Measurements from ENCODE around the gene ARF6.
"Not testable (repeated sequence)": the region's sequence is repeated elsewhere in the genome, so short reads cannot be mapped to it uniquely, and the experiment has no call there.

Gene ARF6

DNA sequence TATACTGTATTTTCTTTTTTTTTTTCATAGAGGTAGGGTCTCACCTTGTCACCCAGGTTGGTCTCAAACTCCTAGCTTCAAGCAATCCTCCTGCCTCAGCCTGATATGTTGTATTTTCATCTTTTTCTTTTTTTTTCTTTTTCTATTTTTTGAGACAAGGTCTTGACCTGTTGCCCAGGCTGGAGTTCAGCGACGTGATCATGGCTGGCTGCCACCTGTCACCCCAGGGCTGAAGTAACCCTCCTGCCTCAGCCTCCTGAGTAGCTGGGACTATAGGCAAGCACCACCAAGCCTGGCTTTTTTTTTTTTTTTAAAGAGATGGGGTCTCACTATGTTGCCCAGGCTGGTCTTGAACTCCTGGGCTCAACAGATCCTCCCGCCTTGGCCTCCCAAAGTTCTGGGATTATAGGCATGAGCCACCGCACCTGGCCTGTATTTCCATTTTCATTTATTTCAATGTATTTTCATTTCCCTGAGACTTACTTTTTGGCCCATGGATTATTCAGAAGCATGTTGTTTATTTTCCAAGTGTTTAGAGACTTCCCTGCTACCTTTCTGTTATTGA lies 16.2 kb upstream of the ARF6 start:
- DNase-seq (ENCODE audit: low read depth), result no peak

DNA sequence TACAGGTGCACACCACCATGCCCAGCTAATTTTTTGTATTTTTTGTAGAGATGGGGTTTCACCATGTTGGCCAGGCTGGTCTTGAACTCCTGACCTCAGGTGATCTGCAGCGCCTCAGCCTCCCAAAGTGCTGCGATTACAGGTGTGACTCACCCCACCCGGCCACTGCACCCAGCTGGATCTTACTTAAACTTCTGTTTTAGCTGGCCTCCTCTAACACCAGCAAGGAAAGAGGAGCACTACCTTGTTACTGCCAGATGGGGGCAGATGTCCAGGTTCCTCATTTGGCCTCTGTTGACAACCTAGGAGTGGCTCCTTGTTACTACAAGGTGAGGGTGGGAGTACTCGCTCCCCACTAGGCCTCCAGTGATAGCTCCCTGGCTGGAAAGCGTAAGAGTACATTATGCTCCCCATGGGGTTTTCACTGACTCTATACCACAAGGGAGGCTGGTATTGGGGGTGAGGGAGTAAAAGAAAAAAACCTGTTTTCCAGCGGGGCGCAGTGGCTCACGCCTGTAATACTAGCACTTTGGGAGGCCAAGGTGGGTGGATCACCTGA lies 13.2 kb upstream of the ARF6 start:
- peak; percentile 68 for DNase-seq (ENCODE audit: low read depth)

DNA sequence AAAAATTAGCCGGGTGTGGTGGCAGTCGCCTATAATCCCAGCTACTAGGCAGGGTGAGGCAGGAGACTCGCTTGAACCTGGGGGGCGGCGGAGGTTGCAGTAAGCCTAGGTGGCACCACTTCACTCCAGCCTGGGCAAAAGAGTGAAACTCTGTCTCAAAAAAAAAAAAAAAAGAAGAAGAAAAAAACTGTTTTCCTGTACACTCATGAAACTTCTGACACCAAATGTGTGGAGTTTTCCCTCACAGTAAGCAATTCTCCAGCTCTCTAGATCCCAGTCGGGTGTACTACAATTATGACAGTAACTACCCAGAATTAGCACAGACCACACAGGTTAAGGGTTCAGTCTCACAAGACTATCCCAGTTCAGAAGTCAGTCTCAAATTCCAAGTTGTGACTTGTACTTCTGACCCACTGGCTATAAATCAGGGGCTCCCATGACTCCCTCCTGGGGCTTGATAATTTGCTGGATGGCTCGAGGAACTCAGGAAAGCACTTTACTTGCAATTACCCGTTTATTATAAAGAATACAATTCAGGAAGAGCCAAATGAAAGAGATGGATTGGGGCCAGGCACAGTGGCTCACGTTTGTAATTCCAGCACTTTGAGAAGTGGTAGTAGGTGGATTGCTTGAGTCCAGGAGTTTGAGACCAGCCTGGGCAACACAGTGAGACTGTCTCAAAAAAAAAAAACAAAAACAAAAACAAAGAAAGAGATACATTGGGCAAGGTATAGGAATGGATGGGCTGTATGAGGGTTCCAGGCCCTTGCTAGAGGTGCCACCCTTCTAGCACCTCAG lies 12.4 kb upstream of the ARF6 start:
- DNase-seq (ENCODE audit: low read depth), result peak; percentile 18

DNA sequence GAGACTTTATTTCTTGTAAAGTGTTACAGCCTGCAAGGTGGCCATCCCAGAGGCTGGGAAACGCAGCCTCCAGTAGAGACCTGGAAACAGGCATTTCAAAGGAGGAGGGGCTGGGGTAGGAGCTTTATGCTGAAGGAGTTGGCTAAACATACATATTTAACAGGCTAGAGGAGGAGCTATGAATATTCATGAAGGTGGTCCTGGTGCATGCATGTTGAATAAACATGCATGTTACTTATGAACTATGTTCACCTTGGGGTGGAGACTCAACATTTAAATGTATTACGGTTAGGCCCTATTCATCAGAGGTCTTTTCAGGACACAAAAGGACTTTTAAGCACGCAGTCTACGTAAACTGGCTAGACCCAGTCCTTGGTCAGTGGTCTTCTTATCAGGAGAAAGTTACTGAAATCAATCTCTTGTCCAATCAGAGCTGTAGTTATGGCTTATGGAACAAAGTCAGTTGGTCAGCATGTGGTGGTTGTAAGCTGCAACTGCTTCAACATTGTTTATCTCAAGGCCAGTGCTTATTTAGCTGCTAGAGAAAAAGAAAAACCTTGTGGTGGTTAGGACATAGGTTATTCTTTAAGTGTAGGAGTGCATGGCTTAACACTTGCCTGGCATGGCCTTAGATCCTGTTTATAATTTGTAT lies 11.4 kb upstream of the ARF6 start:
- DNase-seq (ENCODE audit: low read depth), result peak; percentile 22

DNA sequence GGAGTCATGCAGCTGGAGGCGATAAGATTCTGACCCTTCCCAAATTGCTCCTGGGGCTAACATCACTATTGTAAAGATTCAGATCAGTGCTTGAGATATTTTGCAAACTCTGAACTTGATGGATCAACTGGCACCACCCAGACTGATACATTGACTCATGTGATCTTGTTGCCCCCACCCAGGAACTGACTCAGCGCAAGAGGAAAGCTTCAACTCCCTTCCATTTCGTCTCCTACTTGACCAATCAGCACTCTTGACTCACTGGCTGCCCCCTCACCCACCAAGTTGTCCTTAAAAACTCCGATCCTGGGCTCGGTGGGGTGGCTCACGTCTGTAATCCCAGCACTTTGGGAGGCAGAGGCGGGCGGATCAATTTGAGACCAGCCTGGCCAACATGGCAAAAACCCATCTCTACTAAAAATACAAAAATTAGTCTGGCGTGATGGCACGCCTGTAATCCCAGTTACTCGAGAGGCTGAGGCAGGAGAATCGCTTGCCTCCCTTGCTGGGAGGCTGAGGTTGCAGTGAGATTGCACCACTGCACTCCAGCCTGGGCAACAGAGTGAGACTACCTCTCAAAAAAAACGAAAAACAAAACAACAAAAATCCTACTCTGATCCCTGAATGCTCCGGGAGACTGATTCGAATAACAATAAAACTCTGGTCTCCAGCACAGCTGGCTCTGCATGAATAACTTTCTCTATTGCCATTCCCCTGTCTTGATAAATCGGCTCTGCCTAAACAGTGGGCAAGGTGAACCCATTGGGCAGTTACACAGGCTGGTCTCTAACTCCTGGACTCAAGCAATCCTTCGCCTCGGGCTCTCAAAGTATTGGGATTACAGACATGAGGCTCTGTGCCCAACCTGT lies 9.8 kb upstream of the ARF6 start:
- DNase-seq (ENCODE audit: low read depth), result peak; percentile 73

DNA sequence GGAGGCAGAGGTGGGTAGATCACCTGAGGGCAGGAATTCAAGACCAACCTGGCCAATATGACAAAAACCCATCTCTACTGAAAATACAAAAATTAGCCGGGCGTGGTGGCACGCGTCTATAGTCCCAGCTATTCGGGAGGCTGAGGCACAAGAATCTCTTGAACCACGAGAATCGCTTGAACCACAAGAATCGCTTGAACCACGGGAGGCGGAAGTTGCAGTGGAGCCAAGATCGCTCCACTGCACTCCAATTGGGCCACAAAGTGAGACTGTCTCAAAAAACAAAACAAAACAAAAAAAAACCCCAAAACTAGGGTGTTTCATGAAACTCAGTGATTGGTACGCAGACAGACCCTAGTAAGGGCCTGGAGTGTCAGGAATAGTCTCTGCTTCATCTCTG lies 6.4 kb upstream of the ARF6 start:
- no peak for DNase-seq (ENCODE audit: low read depth)

DNA sequence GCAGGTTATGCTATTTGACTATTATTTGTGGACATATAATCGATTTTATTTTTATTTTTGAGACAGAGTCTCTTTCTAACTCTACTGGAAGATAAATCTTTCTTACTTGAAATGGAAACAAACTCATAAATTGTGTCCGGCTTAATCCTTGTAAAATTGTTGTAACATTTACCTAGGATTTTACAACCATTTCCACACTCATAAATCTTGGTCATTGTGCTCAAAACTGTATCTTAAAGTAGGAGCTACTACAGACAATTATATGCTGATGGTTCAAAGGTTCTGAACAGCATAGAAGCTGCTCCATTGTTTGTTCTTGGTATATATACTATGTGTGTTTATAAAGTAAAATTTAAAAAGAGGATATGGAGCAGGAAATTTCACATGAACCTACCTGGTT lies 4.6 kb upstream of the ARF6 start:
- DNase-seq (ENCODE audit: low read depth), result no peak

DNA sequence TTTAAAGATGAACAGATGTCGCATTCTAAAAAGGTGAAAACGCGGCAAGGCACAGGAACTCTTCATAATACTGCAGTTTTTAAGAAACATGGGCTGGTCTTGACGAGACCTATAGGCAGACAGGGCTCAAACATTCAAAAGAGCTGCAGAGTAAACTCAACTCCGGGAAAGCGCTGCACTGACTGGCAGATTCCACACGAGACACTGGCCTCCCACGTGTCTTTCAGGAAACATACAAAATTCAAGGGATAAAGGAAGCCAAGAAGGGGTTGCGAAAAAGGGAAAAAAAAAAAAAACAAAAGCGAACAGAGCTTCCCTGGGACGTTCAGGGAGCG lies 614 bp upstream of the ARF6 start:
- DNase-seq (ENCODE audit: low read depth), result peak; percentile 93

DNA sequence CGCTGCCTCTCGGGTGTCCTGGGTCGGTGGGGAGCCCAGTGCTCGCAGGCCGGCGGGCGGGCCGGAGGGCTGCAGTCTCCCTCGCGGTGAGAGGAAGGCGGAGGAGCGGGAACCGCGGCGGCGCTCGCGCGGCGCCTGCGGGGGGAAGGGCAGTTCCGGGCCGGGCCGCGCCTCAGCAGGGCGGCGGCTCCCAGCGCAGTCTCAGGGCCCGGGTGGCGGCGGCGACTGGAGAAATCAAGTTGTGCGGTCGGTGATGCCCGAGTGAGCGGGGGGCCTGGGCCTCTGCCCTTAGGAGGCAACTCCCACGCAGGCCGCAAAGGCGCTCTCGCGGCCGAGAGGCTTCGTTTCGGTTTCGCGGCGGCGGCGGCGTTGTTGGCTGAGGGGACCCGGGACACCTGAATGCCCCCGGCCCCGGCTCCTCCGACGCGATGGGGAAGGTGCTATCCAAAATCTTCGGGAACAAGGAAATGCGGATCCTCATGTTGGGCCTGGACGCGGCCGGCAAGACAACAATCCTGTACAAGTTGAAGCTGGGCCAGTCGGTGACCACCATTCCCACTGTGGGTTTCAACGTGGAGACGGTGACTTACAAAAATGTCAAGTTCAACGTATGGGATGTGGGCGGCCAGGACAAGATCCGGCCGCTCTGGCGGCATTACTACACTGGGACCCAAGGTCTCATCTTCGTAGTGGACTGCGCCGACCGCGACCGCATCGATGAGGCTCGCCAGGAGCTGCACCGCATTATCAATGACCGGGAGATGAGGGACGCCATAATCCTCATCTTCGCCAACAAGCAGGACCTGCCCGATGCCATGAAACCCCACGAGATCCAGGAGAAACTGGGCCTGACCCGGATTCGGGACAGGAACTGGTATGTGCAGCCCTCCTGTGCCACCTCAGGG lies 679 bp downstream of the ARF6 start:
- peak; percentile 59 for DNase-seq (ENCODE audit: low read depth)

DNA sequence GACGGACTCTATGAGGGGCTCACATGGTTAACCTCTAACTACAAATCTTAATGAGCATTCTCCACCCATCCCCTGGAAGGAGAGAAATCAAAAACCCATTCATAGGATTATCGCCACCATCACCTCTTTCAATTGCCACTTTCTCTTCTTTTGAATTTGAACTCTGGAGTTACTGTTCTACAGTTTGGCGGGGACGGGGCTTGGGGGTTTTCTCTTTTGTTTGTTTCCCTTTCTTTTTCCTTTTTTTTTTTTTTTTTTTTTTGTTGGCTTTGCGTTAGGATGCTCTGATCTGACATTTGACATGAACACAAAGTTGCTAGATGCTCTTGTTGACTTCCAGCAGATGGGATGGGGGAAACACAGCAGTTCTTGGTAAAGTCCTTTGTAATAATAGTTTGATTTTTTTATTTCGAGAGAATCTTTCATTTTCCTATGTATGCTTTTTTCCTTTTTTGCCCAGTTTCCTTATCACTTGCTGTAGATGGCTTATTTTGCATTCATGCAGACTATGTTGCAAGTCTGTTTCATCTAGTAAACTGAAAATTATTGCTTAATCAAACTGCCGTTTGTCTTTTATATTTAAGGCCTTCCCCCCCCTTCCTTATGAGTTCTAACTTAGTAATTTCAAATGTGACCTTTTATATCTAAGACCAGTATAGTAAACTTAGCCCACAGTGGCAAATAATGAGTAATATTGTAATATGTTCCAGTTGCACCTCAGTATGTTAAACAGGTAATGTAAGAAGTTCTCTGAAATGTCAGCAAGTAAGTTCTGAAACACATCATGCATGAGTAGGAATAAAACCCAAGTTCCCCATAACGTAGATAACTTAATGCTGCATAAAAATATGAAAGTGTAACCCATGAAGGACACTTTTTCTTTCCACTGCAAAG lies 1.6 kb downstream of the ARF6 start:
- not testable (repeated sequence) for DNase-seq (ENCODE audit: low read depth)

DNA sequence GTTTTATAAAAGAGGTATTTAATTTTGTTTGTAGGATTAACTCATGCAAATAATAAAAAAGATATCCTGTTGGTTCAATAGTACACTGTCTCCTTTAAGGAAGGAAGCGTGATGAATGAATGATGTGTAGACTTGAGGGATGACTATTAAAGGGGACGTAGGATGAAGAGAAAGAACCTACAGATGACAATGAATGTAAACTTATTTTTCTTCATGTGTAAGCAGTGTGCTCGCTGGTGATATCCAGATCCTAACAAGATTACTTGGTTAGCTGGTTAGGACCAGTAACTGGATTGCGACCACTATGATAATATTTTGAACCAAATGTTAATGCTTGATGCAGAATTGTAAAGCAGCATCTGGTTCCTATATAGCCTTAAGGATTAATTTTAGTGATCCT lies 2.6 kb downstream of the ARF6 start:
- peak; percentile 31 for DNase-seq (ENCODE audit: low read depth)

DNA sequence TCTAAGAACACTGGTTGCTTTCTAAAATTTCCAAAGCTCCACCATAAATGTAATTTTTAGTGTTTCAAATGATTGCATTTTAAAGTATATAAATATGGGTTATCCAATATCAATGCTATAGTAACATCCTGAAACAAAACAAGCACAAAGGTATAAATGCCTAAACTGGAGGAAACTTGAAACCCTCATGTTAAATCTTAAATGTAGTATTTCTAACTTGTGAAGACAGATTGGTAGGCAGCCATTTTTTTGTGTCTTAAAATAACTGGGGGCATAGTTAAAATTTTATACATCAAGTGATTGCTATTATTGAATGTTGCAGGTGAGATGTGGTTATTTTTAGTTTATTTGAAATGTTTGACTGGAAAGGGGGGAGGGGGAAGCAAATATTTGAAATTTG lies 3.4 kb downstream of the ARF6 start:
- not testable (repeated sequence) for DNase-seq (ENCODE audit: low read depth)

DNA sequence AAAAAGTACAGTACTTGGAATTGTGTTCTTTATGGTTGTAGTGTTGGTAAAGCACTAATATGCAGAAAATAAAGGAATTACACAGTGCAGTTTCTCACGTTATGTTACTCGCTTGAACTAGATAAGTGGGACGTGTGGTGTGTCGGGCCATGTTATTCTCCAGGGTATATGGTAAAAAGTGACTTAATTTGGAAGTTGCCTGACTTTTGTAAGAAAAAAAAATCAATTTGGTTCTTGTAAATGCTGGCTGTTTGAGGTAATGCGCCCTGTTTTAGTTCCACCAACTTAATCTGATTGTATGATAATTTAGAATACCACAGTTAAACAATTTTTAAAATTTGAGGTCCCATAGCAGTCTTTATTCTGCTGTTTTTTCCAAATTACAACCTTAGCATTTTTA lies 4.1 kb downstream of the ARF6 start:
- no peak for DNase-seq (ENCODE audit: low read depth)

DNA sequence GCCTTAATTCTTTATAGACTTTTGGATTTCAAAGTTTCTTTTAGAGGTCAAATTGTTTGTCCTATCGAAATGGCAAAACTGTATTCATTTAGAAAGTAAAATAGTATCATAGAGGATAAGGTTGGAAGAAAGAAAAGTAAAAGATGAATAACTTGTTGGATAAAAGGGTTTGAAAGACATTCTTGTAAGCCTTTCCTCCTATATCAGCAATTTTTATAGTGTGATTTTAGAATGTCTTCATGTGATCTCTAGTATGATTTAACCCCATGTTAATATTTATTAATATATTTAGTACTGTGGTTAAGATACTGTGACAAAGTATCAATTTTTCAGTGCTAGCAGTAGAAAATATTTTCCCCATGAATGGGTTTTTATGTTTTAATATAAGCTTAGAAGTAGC lies 4.5 kb downstream of the ARF6 start:
- no peak for DNase-seq (ENCODE audit: low read depth)

DNA sequence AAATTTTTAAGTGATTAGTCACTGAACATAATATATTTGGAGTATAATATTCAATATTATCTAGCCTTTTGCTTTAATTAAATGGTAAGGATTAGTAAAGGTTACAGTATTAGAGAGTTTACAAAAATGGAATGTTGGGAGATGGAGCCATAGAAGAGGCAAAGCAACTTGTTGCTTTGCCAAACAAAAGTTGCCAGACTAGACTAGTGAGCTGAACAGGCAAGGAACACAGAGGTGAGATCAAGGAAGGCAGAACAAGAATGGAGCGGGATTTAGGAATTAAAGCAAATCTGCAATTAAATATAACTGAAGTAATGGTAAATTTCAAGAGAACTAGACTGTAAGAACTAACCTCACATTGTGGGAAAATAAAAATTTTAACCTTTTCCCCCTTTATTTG lies 5.1 kb downstream of the ARF6 start:
- DNase-seq (ENCODE audit: low read depth), result no peak

DNA sequence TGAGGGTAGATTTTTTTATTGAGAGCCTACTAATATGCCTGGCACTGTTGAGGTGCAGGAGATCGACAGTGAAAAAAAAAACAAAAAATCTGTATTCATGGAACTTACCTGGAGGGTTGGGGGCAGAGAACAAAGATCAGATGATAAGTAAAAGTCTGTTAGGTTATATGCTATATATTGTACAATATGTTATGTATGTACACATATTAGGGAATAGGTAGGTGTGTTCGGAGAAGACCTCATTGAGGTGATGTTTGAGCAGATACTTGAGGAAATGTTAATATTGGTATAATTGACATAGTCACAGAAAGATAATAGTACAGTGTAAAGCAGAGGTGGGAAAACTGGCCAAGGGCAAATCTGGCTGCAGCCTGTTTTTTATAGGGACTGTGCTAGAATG lies 5.6 kb downstream of the ARF6 start:
- DNase-seq (ENCODE audit: low read depth), result no peak

DNA sequence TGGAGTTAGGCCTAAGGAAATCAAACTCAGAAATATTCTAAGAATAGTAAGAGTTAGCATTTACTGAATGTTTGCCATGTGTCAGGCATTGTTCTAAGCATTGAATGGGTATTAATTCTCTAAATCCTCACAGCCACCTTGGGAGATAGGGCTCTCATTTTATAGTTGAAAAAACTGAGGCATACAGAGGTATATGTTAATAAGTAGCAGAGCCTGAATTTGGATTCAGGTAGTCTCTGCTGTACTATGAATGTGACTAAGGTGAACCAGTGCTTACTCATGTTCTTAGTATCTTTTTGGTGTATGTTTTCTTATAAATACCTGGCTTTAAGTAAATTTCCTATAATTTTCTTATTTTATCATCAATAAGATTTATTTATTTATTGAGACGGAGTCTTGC lies 8.1 kb downstream of the ARF6 start:
- no peak for DNase-seq (ENCODE audit: low read depth)

DNA sequence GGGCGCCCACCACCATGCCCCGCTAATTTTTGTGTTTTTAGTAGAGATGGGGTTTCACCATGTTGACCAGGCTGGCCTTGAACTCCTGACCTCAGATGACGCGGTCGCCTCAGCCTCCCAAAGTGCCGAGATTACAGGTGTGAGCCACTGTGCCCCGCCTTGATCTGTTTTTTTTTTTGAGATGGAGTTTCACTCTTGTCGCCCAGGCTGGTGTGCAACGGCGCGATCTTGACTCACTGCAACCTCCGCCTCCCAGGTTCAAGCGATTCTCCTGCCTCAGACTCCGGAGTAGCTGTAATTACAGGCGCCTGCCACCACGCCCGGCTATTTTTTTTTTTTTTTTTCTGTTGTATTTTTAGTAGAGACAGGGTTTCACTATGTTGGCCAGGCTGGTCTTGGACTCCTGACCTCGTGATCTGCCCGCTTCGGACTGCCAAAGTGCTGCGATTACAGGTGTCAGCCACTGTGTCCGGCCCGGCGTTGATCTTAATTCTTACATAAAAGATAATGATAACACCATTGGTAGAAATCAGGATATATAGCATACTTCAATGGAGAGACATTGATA lies 9.9 kb downstream of the ARF6 start:
- not testable (repeated sequence) for DNase-seq (ENCODE audit: low read depth)

DNA sequence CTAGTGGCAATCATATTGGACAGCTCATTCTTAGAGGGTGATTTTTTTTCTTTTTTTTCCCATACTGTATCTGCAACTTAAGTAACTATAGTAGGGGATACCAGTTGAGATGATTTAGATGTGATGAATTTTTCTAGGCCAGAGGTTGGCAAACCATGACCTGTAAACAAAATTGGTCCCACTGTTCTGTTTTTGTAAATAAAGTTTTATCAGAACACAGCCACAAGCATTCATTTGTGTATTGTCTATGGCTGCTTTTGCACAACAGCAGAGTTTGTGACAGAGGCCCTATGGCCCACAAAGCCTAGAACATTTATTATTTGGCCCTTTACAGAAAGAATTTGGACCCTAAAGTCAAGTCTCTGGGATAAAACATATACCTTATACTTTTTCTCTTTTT lies 11.4 kb downstream of the ARF6 start:
- DNase-seq (ENCODE audit: low read depth), result no peak

DNA sequence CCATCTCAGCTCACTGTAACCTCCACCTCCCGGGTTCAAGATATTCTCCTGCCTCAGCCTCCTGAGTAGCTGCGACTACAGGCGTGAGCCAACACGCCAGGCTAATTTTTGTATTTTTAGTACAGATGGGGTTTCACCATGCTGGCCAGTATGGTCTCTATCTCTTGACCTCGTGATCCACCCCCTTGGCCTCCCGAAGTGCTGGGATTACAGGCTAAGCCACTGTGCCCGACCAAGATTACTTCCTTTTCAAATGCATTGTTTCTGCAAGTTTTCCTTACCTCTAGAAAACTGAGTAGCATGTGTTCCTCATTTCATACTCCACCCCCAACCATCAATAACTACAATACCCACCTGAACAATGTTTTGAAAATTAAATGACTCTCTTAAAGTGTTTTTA lies 13.1 kb downstream of the ARF6 start:
- DNase-seq (ENCODE audit: low read depth), result no peak
